Measurements from ENCODE around the gene MRPS5. TPM values are rescaled to one million over a fixed set of nuclear protein-coding genes. Genes with fewer than 3 reads are reported as not detected.

Gene MRPS5
- total RNA-seq, 1 experiment from 2014 or later, result 59.5 TPM

GRCh38 chr2:95061601-95062183, 59.9 kb downstream of the MRPS5 start:
- Histone ChIP-seq H3K4me2 (ENCODE audit: low read depth, low read length, poor library complexity, severe bottlenecking) (no peak overlapping the region), H3K4me3 (ENCODE audit: low read length) (no peak overlapping the region), H4K20me1 (ENCODE audit: insufficient read depth, low read depth, low read length) (no peaks in the 10 kb centered on the region), H3K9me2 (replicated peaks; ENCODE audit: insufficient read depth, low read length) (no peaks in the 10 kb centered on the region), H3K79me2 (ENCODE audit: low read length) (no peaks in the 10 kb centered on the region), H3K27ac (ENCODE audit: low read length) (no peak overlapping the region), H3K27me3 (ENCODE audit: low read length) (no peaks in the 10 kb centered on the region), H3K4me1 (ENCODE audit: low read length) (no peaks in the 10 kb centered on the region), H2AFZ (ENCODE audit: low read length) (no peak overlapping the region), H3K9ac (ENCODE audit: low read length) (no peak overlapping the region), H3K36me3 (ENCODE audit: insufficient read depth, low read length) (no peaks in the 10 kb centered on the region), H3K9me3 (ENCODE audit: low read length) (no peaks in the 10 kb centered on the region)
- no peak for DNase-seq

GRCh38 chr2:95061119-95061512, 60.5 kb downstream of the MRPS5 start:
- no peak for DNase-seq
- no peaks in the 10 kb centered on the region for H4K20me1 ChIP-seq (ENCODE audit: insufficient read depth, low read depth, low read length)
- no peak overlapping the region for H3K4me3 ChIP-seq (ENCODE audit: low read length)
- H3K4me1 ChIP-seq (ENCODE audit: low read length), result no peaks in the 10 kb centered on the region
- H3K9me3 ChIP-seq (ENCODE audit: low read length), result no peaks in the 10 kb centered on the region
- no peak overlapping the region for H3K4me2 ChIP-seq (ENCODE audit: low read depth, low read length, poor library complexity, severe bottlenecking)
- H3K27me3 ChIP-seq (ENCODE audit: low read length), result no peaks in the 10 kb centered on the region
- no peaks in the 10 kb centered on the region for H3K9me2 ChIP-seq (replicated peaks; ENCODE audit: insufficient read depth, low read length)
- H3K27ac ChIP-seq (ENCODE audit: low read length), result no peak overlapping the region
- H3K9ac ChIP-seq (ENCODE audit: low read length), result no peak overlapping the region
- H2AFZ ChIP-seq (ENCODE audit: low read length), result no peak overlapping the region
- H3K36me3 ChIP-seq (ENCODE audit: insufficient read depth, low read length), result no peaks in the 10 kb centered on the region
- H3K79me2 ChIP-seq (ENCODE audit: low read length), result no peaks in the 10 kb centered on the region

GRCh38 chr2:95060446-95061118, 61.0 kb downstream of the MRPS5 start:
- Histone ChIP-seq H3K4me3 (ENCODE audit: low read length) (no peak overlapping the region), H4K20me1 (ENCODE audit: insufficient read depth, low read depth, low read length) (no peaks in the 10 kb centered on the region), H3K27me3 (ENCODE audit: low read length) (no peaks in the 10 kb centered on the region), H3K79me2 (ENCODE audit: low read length) (no peaks in the 10 kb centered on the region), H3K4me2 (ENCODE audit: low read depth, low read length, poor library complexity, severe bottlenecking) (no peak overlapping the region), H2AFZ (ENCODE audit: low read length) (no peak overlapping the region), H3K27ac (ENCODE audit: low read length) (no peak overlapping the region), H3K9me3 (ENCODE audit: low read length) (no peaks in the 10 kb centered on the region), H3K9ac (ENCODE audit: low read length) (no peak overlapping the region), H3K36me3 (ENCODE audit: insufficient read depth, low read length) (no peaks in the 10 kb centered on the region), H3K9me2 (replicated peaks; ENCODE audit: insufficient read depth, low read length) (no peaks in the 10 kb centered on the region), H3K4me1 (ENCODE audit: low read length) (no peaks in the 10 kb centered on the region)
- DNase-seq, result no peak

- Histone ChIP-seq H3K79me2 (ENCODE audit: low read length) (no peaks in the 10 kb centered on the region), H3K4me3 (ENCODE audit: low read length) (no peak overlapping the region), H3K27me3 (ENCODE audit: low read length) (no peaks in the 10 kb centered on the region), H3K27ac (ENCODE audit: low read length) (no peak overlapping the region), H3K9ac (ENCODE audit: low read length) (no peak overlapping the region), H3K4me2 (ENCODE audit: low read depth, low read length, poor library complexity, severe bottlenecking) (no peak overlapping the region), H4K20me1 (ENCODE audit: insufficient read depth, low read depth, low read length) (no peaks in the 10 kb centered on the region), H3K9me2 (replicated peaks; ENCODE audit: insufficient read depth, low read length) (no peaks in the 10 kb centered on the region), H2AFZ (ENCODE audit: low read length) (no peak overlapping the region), H3K36me3 (ENCODE audit: insufficient read depth, low read length) (no peaks in the 10 kb centered on the region), H3K9me3 (ENCODE audit: low read length) (no peaks in the 10 kb centered on the region), H3K4me1 (ENCODE audit: low read length) (no peaks in the 10 kb centered on the region)
- DNase-seq, result no peak
Observed at GRCh38 chr2:95059656-95060370, 61.8 kb downstream of the MRPS5 start.

GRCh38 chr2:95058989-95059641, 62.5 kb downstream of the MRPS5 start:
- Histone ChIP-seq H3K9me3 (ENCODE audit: low read length) (no peaks in the 10 kb centered on the region), H3K27me3 (ENCODE audit: low read length) (no peaks in the 10 kb centered on the region), H3K9me2 (replicated peaks; ENCODE audit: insufficient read depth, low read length) (no peaks in the 10 kb centered on the region), H3K36me3 (ENCODE audit: insufficient read depth, low read length) (no peaks in the 10 kb centered on the region), H3K79me2 (ENCODE audit: low read length) (no peaks in the 10 kb centered on the region), H4K20me1 (ENCODE audit: insufficient read depth, low read depth, low read length) (no peaks in the 10 kb centered on the region), H3K4me3 (ENCODE audit: low read length) (no peak overlapping the region), H3K27ac (ENCODE audit: low read length) (no peak overlapping the region), H3K9ac (ENCODE audit: low read length) (no peak overlapping the region), H3K4me1 (ENCODE audit: low read length) (no peaks in the 10 kb centered on the region), H3K4me2 (ENCODE audit: low read depth, low read length, poor library complexity, severe bottlenecking) (no peak overlapping the region), H2AFZ (ENCODE audit: low read length) (no peak overlapping the region)
- DNase-seq, result no peak

GRCh38 chr2:95058466-95058988, 63.1 kb downstream of the MRPS5 start:
- no peak overlapping the region for H3K9ac ChIP-seq (ENCODE audit: low read length)
- H3K36me3 ChIP-seq (ENCODE audit: insufficient read depth, low read length), result no peaks in the 10 kb centered on the region
- DNase-seq, result no peak
- no peaks in the 10 kb centered on the region for H3K27me3 ChIP-seq (ENCODE audit: low read length)
- no peaks in the 10 kb centered on the region for H3K9me3 ChIP-seq (ENCODE audit: low read length)
- H3K4me3 ChIP-seq (ENCODE audit: low read length), result no peak overlapping the region
- H3K9me2 ChIP-seq (replicated peaks; ENCODE audit: insufficient read depth, low read length), result no peaks in the 10 kb centered on the region
- H3K4me1 ChIP-seq (ENCODE audit: low read length), result no peaks in the 10 kb centered on the region
- H3K27ac ChIP-seq (ENCODE audit: low read length), result no peak overlapping the region
- H2AFZ ChIP-seq (ENCODE audit: low read length), result no peak overlapping the region
- no peaks in the 10 kb centered on the region for H4K20me1 ChIP-seq (ENCODE audit: insufficient read depth, low read depth, low read length)
- no peak overlapping the region for H3K4me2 ChIP-seq (ENCODE audit: low read depth, low read length, poor library complexity, severe bottlenecking)
- no peaks in the 10 kb centered on the region for H3K79me2 ChIP-seq (ENCODE audit: low read length)

- Histone ChIP-seq H3K4me2 (ENCODE audit: low read depth, low read length, poor library complexity, severe bottlenecking) (no peak overlapping the region), H3K9me2 (replicated peaks; ENCODE audit: insufficient read depth, low read length) (no peaks in the 10 kb centered on the region), H3K4me1 (ENCODE audit: low read length) (no peaks in the 10 kb centered on the region), H3K79me2 (ENCODE audit: low read length) (no peaks in the 10 kb centered on the region), H3K27me3 (ENCODE audit: low read length) (no peaks in the 10 kb centered on the region), H3K36me3 (ENCODE audit: insufficient read depth, low read length) (no peaks in the 10 kb centered on the region), H4K20me1 (ENCODE audit: insufficient read depth, low read depth, low read length) (no peaks in the 10 kb centered on the region), H2AFZ (ENCODE audit: low read length) (no peak overlapping the region), H3K27ac (ENCODE audit: low read length) (no peak overlapping the region), H3K9ac (ENCODE audit: low read length) (no peak overlapping the region), H3K9me3 (ENCODE audit: low read length) (no peaks in the 10 kb centered on the region), H3K4me3 (ENCODE audit: low read length) (no peak overlapping the region)
- DNase-seq, result no peak
Observed at GRCh38 chr2:95057535-95058370, 63.9 kb downstream of the MRPS5 start.

Measured in Karpas-422 (cell line).